Islet of Langerhans (tissue), 1 donor: Measurements from ENCODE around the gene TST.

ENCODE experiments used
- FAIRE-seq: peaks from one replicate; lab custom pipeline; 2011; peaks lifted over from hg19 to GRCh38; lab: Jason Lieb, UNC

The TST gene

DNA sequence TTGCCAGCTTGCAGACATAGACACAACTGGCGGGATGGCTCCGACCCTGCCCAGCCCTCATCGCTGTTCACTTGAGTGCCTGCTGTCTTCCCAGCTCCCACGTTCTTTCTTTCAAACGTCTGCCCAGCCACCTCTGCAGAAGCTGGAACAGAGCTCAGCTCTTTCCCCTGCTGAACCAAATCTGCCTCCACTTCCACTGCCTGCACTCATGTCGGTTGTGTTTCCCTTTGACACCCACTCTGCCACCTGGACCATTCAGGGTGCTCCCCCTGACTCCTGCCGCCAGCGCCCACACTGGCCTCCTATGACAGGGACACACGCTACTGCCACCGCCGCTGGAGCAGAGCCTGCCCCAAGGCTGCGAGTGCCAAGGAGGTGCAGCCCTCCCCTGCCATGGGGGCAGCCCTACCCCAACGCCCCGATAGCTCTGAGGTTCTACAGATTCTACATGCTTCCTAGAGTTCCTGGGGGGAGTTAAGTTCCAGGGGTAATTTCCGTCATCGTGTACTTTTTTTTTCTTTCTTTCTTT lies 37.9 kb downstream of the TST start:
- no peak for FAIRE-seq

DNA sequence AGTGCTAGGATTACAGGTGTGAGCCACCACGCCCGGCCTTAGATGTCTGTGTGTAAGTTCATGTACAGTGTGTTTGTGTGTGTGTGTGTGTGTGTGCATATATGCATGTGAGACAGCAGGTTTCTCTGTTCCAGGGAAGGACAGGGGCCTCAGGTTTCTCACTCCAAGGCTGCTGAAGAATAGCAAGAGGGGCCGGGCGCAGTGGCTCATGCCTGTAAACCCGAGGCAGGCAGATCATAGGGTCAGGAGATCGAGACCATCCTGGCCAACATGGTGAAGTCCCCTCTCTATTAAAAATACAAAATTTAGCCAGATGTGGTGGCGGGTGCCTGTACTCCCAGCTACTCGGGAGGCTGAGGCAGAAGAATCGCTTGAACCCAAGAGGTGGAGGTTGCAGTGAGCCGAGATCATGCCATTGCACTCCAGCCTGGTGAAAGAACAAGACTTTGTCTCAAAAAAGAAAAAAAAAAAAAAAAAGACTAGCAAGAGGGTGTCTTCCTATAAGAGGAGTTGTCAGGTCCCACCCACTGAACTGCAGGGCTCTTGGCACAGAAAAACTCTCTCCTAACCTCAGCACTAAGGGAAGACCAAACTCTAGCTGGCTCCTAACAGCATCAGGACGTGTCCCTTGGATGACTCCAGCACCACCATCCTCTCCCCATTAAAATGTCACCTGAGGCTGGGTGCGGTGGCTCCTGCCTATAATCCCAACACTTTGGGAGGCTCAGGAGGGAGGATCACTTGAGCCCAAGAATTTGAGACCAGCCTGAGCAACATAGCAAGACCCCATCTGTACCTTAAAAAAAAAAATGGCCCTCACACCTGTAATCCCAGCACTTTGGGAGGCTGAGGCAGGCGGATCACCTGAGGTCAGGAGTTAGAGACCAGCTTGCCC lies 40.0 kb downstream of the TST start:
- FAIRE-seq: no peak

DNA sequence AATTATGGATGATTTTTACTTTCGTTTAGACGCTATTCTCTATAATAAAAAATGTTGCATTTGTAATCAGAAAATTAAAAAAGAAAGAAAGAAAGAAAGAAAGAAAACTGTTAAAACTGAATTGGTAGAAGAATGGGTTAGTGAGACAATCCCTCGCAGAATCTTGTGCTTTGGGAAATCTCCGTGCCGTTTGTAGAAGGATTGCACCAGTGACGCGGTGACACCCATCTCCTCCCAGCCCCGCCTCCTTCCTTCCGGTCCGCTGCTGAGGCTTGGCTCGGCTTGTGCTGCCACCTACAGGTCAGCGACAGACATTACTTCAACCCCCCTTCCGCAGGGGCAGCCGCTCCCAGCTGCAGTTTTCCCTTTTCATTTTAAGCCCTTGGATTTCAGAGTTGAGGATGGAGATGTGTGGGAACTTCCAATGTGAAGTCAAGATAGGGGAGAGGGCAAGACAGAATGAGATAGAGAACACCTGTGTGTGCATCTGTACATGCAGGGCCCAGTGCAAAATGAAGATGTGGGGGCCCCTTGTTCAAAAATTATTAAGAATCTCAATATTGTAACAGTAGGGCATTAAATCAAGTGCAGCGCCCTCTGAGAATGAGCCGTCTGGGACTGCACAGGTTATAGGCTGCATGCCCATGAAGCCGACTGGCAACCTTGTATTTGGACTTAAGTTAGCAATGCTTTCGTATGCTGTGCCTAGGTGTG lies 41.1 kb downstream of the TST start:
- peak; percentile 49 for FAIRE-seq

DNA sequence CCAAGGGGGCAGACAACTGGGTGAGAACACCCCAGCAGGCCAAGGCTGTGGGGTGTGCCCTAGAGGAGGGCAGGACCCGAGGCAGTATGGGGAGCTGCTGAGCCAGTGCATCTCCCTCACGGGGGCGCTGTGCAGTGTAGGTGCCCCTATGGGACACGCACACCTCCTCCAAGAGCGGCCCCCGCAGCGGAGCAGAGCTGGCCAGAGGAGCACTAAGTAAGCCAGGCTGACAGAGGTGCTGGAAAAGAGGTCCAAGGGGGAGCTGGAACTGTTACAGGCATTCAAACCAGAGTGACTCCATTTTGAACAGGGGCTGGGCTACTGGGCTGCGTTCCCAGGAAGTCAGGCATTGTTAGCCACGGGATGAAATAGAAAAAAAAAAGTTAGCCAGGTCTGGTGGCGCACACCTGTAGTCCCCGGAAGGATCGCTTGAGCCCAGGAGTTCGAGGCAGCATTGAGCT lies 41.8 kb downstream of the TST start:
- FAIRE-seq: no peak

DNA sequence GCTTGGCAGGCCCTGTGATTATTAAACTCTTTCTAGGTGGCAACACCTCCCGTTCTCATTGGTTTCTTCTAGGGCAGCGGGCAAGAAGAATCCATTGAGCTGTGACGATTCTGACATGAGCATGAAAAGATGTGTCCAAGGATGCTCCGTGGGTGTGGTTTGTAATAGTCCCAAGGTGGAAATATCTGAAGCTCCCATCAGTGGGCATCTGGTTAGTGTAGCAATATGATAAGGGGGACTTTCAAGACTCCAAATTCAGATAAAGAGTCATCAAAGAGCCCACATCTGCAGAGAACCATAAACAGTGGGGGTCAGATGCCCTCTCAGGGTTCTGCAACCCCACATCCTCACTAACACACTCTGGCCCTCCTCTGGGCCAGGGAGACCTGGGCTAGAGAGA lies 42.6 kb downstream of the TST start:
- FAIRE-seq: no peak

DNA sequence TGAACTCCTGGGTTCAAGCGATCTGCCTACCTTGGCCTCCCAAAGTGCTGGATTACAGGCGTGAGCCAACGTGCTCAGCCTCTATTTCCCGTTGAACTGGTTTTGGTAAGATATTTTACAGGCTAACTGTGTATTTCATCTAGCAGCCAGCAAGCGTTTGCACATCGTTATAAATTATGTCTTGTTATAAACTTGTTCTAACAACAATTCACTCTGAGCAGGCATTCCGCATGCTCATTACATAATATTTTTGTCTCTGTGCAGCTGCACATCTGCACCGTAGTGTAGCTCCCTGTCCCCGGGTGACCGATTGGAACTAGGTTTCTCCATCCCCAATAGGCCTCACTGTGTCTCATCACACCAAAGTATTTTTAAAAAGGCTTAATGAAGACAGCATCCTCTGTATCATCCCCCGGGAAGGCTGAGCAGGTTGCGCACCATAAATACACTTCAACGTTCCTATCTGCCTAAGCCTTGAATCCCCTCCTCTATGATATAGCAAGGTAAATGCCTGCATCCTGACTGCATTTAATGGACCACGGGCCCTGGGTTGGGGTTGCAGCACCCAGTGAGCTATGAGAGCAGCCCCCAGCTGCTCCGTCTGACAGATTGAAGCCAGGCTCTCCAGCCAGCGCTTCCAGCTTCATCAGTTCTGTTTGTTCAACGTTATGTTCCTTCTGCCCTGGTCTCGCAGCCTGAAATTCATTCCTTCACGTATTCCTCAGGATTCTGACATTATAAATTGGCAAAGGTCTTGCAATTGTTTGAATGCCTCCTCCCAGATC lies 47.7 kb downstream of the TST start:
- FAIRE-seq: no peak

DNA sequence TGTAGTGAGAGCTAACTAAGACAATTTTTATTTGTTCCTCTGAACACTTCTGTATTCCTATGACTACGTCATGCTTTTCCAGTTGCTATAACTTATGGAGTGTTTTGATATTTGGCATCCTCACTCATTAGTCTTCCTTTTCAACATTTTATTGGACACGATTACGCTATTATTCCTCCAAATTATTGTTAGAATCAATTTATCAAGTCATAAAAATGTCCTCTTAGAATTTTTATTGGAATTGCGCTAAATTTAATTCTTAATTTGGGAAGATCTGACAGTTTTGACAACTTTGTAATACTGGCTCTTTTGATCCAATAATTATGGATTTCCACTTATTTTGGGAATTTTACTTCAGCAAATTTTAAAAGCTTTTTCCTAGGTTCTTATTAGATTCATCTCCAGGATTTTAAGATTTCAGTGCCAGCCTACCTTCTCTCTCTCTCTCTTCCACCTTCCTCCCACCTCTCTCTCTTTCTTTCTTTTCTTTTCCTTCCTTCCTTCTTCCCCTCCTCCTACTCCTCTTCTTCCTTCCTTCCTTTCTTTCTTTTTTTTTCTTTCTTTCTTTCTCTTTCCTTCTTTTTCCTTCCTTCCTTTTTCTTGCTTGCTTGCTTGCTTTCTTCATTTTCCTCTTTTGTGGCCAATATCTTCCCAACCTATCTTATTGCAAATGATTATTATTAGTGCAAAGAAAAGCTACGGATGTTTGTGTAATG lies 50.8 kb downstream of the TST start:
- no peak for FAIRE-seq

DNA sequence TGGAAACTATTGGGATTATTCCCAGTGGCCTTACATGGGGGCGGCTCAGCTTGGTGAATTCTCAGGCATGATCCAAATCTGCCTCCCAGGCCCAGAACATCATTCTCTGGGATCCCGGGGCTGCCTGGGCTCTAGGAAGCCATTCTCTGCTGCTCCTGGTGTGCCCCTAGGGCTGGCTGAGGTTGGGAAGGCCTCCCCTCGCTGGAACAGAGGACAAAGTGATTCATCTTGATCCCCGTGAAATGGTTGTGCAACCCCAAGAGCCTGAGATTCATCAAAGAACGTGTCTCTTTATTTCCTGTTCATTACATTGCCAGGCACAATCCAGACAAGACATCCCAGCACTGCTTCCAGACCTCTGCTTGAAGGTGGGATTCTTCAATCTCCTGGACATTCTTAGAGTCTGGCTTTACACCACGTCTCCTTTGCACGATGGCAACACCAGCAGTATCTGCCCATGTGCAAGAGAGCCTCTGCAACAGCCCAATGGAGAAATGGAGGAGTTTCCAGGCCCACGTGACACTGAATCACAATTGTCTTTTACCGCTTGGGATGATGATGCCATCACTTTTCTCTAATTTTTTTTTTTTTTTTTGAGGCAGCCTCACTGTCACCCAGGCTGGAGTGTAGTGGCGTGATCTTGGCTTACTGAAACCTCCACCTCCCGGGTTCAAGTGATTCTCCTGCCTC lies 52.3 kb downstream of the TST start:
- no peak for FAIRE-seq

DNA sequence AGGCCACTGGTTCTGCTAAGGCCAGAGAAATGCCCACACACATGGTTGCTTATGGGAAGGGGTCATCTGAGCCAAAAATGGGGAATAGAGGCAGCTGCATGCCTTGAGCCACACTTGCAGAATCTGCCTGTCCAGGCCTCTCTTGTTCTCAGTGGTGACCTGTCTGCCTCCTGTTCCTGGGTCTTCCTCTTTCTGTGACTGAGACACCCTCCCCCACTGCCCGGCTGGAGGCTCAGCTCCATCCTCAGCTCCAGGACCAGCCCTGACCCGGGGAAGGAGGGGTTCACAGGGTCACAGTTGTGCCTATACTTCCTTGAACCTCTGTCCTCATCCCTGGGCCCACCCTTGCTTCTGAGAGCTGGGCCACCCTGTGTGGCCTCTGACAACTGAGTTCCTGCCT lies 53.6 kb downstream of the TST start:
- no peak for FAIRE-seq

DNA sequence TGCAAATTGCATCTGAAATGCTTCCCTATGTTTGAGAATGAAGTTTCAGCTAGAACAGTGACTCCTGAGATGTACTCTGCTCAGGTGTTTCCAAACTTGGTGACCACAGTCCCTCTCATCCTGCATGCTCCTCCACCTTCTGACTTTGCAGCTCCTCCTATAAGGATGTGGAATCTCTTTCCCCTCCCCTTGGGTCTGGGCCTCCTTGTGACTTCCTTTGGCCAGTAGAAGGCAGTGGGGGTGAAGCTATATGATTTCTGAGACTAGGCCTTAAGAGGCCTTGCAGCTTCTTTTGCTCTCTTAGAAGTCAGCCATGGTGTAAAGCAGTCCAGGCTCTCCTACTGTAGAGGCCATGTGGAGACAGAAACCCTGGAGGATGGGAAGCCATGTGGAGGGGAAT lies 55.1 kb downstream of the TST start:
- no peak for FAIRE-seq

DNA sequence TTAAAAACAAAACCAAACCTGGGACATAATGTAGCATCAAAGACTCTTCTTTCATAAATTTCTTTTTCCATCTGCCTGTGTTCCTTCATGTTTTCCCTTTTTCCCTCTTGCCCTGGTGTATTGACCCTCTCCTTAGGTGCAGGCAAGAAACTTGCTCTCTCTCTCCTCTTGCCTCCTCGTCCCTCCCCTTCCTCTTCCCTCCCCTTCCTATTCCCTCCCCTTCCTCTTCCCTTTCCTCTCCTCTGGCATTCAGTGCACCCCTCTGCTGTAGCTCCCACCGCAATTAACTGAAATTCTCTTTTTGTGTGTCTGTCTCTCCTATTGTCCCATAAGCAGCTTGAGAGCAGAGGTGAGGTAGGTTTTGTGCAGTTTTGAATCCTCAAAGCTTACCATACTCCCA lies 55.9 kb downstream of the TST start:
- no peak for FAIRE-seq

DNA sequence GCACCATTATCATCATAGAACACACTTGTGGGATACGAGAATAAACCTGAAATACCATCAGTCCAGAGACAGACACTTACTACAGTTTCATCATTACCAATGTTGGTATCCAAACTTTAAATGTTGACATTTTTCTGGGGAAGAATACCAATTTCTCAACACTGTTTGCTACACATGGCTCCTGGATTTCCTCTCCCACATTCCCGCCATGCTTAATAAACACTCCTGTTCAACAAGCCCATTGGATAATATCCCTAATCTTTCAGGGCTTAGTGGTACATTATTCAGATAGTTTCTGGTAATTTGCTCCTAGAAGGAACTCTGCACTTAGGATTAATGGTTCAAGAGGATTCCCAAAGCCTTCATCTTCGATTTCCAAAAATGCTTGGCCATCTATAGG lies 57.6 kb downstream of the TST start:
- no peak for FAIRE-seq
